Colonic mucosa (tissue), 4 donors: ENCODE data around the gene INPP5A. TPM values are rescaled to one million over a fixed set of nuclear protein-coding genes. Genes with fewer than 3 reads are reported as not detected.

Source experiments
- DNase-seq: peaks from one replicate; pipeline ENCODE4 v3.0.0-alpha.2; 2020
- H3K27ac ChIP-seq: fragments of 200-600 bp; one replicate; pipeline ENCODE4 v1.8.0; 2021
- H3K27me3 ChIP-seq: fragments of 200-600 bp; one replicate; pipeline ENCODE4 v1.8.0; 2021
- H3K36me3 ChIP-seq: fragments of 200-600 bp; one replicate; pipeline ENCODE4 v1.8.0; 2021
- H3K4me1 ChIP-seq: fragments of 200-600 bp; one replicate; pipeline ENCODE4 v1.8.0; 2021; ENCODE audit warnings: mild to moderate bottlenecking
- H3K4me3 ChIP-seq: fragments of 200-600 bp; one replicate; pipeline ENCODE4 v1.8.0; 2021
- H3K9ac ChIP-seq, 2 donors: one replicate each; pipeline ENCODE4 v1.7.0; 2013; ENCODE audit warnings: control low read depth in 2 of 2, low read depth in 2 of 2, low read length in 2 of 2
- H3K9me3 ChIP-seq: fragments of 200-600 bp; one replicate; pipeline ENCODE4 v1.8.0; 2021
- CTCF ChIP-seq: fragments of 200-600 bp; IDR thresholded peaks from one replicate; pipeline ENCODE4 v1.8.0; 2022; ENCODE audit warnings: antibody characterized with exemption, mild to moderate bottlenecking
- intact Hi-C: fragments of 100-400 bp; cut with DNase I; formaldehyde crosslinking; loops from one replicate; pipeline ENCODE4 v1.14.1; 2022
- total RNA-seq, 2 donors: library from RNA; stranded (reverse); fragmentation: NEBNext Ultra II Directional in 1 of 2; extraction: Animal tissue kit (Norgen Biotek cat#: 25700) in 1 of 2; gene quantifications; one replicate each; pipeline ENCODE4 v1.2.1, GENCODE V29; 2021
- donor health status: healthy.
- donor health status: DM: no; HTN: no; CAD: no.
- donor health status: DM: no; HTN: no; CAD: no.

The INPP5A gene
- total RNA-seq, 2 donors from 2014 or later = 29.9 to 41.5 TPM

- Histone ChIP-seq H3K4me1 (no peaks in the 10 kb centered on the region), H3K4me3 (no peak overlapping the region), H3K9ac (no peak overlapping the region), H3K9me3 (no peaks in the 10 kb centered on the region), H3K36me3 (no peaks in the 10 kb centered on the region), H3K27ac (no peak overlapping the region), H3K27me3 (no peaks in the 10 kb centered on the region)
- no peak for DNase-seq
- TF ChIP-seq CTCF = no peak
- intact Hi-C loops = no loop called here
These were observed 45.2 kb downstream of the INPP5A start for GRCh38 chr10:132582771-132583170.

DNA sequence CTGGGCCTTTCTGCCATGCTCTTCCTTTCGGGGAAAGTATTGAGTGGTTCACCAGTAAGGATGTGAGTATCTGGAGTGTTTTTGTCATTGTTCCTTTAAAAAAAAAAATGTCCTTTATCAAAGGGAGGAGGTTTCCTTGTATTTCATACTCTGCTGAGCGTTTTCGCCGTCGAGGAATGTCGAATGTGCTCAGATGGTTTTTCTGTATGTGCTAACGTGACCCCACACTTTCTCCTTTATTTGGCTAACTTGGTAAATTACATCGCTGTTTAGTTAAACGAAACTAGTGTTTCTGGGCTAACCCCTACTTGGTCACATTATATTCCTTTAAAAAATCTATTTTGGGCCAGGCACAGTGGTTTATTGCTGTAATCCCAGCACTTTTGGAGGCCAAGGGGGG is 45.9 kb downstream of the INPP5A start:
- Histone ChIP-seq H3K27ac (no peak overlapping the region), H3K4me1 (peaks cover 4% of the 10 kb centered on the region)
- intact Hi-C loops = no loop called here

GRCh38 chr10:132584081-132584480 is 46.5 kb downstream of the INPP5A start:
- no peak overlapping the region for H3K9ac ChIP-seq
- no peak overlapping the region for H3K27ac ChIP-seq
- no peak for TF ChIP-seq CTCF
- intact Hi-C loops = no loop called here
- no peaks in the 10 kb centered on the region for H3K36me3 ChIP-seq
- no peak for DNase-seq
- H3K4me1 ChIP-seq = peaks cover 6% of the 10 kb centered on the region
- H3K9me3 ChIP-seq = no peaks in the 10 kb centered on the region
- no peaks in the 10 kb centered on the region for H3K27me3 ChIP-seq
- no peak overlapping the region for H3K4me3 ChIP-seq

More for the DNA sequence above, 45.9 kb downstream of the INPP5A start:
- TF ChIP-seq CTCF = no peak
- Histone ChIP-seq H3K4me3 (no peak overlapping the region), H3K9me3 (no peaks in the 10 kb centered on the region), H3K27me3 (no peaks in the 10 kb centered on the region), H3K36me3 (no peaks in the 10 kb centered on the region), H3K9ac (no peak overlapping the region)
- no peak for DNase-seq

GRCh38 chr10:132585732-132586722 is 48.4 kb downstream of the INPP5A start:
- TF ChIP-seq CTCF = no peak
- Histone ChIP-seq H3K27me3 (no peaks in the 10 kb centered on the region), H3K9me3 (no peaks in the 10 kb centered on the region), H3K4me3 (no peak overlapping the region), H3K9ac (no peak overlapping the region), H3K4me1 (peaks cover 14% of the 10 kb centered on the region), H3K27ac (no peak overlapping the region), H3K36me3 (no peaks in the 10 kb centered on the region)
- intact Hi-C loops = no loop called here
- peak; percentile 21 for DNase-seq

GRCh38 chr10:132586739-132587138 is 49.2 kb downstream of the INPP5A start:
- TF ChIP-seq CTCF = no peak
- intact Hi-C loops = no loop called here
- H3K9me3 ChIP-seq = no peaks in the 10 kb centered on the region
- H3K36me3 ChIP-seq = no peaks in the 10 kb centered on the region
- H3K9ac ChIP-seq = no peak overlapping the region
- peaks cover 15% of the 10 kb centered on the region for H3K4me1 ChIP-seq
- DNase-seq = peak; percentile 19
- H3K4me3 ChIP-seq = no peak overlapping the region
- H3K27me3 ChIP-seq = no peaks in the 10 kb centered on the region
- H3K27ac ChIP-seq = no peak overlapping the region
